MCF 10A (cell line): ENCODE measurements around the gene PRR9. TPM values are rescaled to one million over a fixed set of nuclear protein-coding genes. Genes with fewer than 3 reads are reported as not detected.

ENCODE experiments used
- BruUV-seq: library from RNA; stranded (reverse); fragments of 400-500 nt; replicated peaks from 2 replicates; lab custom pipeline; 2021; lab: Mats Ljungman, UMichigan
- CTCF ChIA-PET: fragments of 300-600 bp; sonication (Branson Sonifier 250); formaldehyde crosslinking; extraction: SDS; loops from one replicate; lab custom pipeline; 2021; ENCODE audit warnings: antibody characterized with exemption, inconsistent platforms; lab: Yijun Ruan, JAX
- POLR2A ChIA-PET: fragments of 300-600, 350-650 bp; sonication (Branson Sonifier 250); formaldehyde crosslinking; extraction: SDS; loops from one replicate; lab custom pipeline; 2020; ENCODE audit warnings: antibody characterized with exemption, inconsistent platforms; lab: Yijun Ruan, JAX
- DNase-seq: peaks from one replicate; pipeline ENCODE4 v3.0.0-alpha.2; 2018; ENCODE audit not compliant: unreplicated experiment
- H3K27ac Mint-ChIP-seq: one replicate; pipeline ENCODE4 v1.8.0; 2022; ENCODE audit warnings: mild to moderate bottlenecking, low read depth, mixed read lengths; ENCODE audit not compliant: unreplicated experiment
- H3K27me3 Mint-ChIP-seq: one replicate; pipeline ENCODE4 v1.8.0; 2022; ENCODE audit warnings: mixed read lengths; ENCODE audit not compliant: insufficient read depth, unreplicated experiment
- H3K36me3 Mint-ChIP-seq: one replicate; pipeline ENCODE4 v1.8.0; 2022; ENCODE audit warnings: mild to moderate bottlenecking, moderate library complexity, mixed read lengths; ENCODE audit not compliant: insufficient read depth, unreplicated experiment
- H3K4me1 Mint-ChIP-seq: one replicate; pipeline ENCODE4 v1.8.0; 2022; ENCODE audit warnings: mixed read lengths; ENCODE audit not compliant: insufficient read depth, unreplicated experiment
- H3K4me3 Mint-ChIP-seq: one replicate; pipeline ENCODE4 v1.8.0; 2022; ENCODE audit warnings: mild to moderate bottlenecking, moderate library complexity, mixed read lengths; ENCODE audit not compliant: unreplicated experiment
- H3K9me3 Mint-ChIP-seq: one replicate; pipeline ENCODE4 v1.8.0; 2022; ENCODE audit warnings: mixed read lengths; ENCODE audit not compliant: unreplicated experiment
- CTCF ChIP-seq: fragments of 200-600 bp; IDR thresholded peaks from one replicate; pipeline ENCODE4 v1.8.0; 2022; ENCODE audit warnings: antibody characterized with exemption, mild to moderate bottlenecking; ENCODE audit not compliant: unreplicated experiment
- intact Hi-C: fragments of 100-400 bp; cut with micrococcal nuclease; formaldehyde crosslinking; loops from 2 replicates; pipeline ENCODE4 v1.14.1; 2022
- total RNA-seq: library from RNA; stranded (reverse); gene quantifications from 2 replicates; pipeline ENCODE4 v1.2.3, GENCODE V29; 2022

Gene PRR9
- total RNA-seq, 1 experiment from 2014 or later, result not detected

GRCh38 chr1:153260585-153261280, 43.3 kb downstream of the PRR9 start:
- Mint-ChIP-seq H3K4me3 (peak overlapping the region; percentile 34), H3K27ac (no peak overlapping the region), H3K4me1 (peaks cover 5% of the 10 kb centered on the region), H3K27me3 (peaks cover 69% of the 10 kb centered on the region), H3K9me3 (no peaks in the 10 kb centered on the region), H3K36me3 (no peaks in the 10 kb centered on the region)
- intact Hi-C loops, result no loop called here
- no peak for DNase-seq
- no TSS peak for BruUV-seq
- TF ChIP-seq CTCF, result no peak
- ChIA-PET POLR2A (no interaction called here), CTCF (interaction anchor here (1.4 to 2.0 kb wide), 2 partner anchors 28 to 31 kb away, joined by 4 to 9 read pairs; no protein-coding TSS in a partner anchor)

GRCh38 chr1:153261281-153262069, 44.1 kb downstream of the PRR9 start:
- DNase-seq, result no peak
- ChIA-PET POLR2A (interaction anchor here (1.0 to 1.6 kb wide), 4 partner anchors 8 to 336 kb away, joined by 3 to 5 read pairs (median 4); partner anchors contain the start of gene PGLYRP3), CTCF (interaction anchor here (0.6 to 2.0 kb wide), 7 partner anchors 10 to 657 kb away, joined by 3 to 9 read pairs (median 4); partner anchors contain the start of gene S100A16)
- Mint-ChIP-seq H3K36me3 (no peaks in the 10 kb centered on the region), H3K27ac (no peak overlapping the region), H3K9me3 (no peaks in the 10 kb centered on the region), H3K4me1 (peaks cover 5% of the 10 kb centered on the region), H3K27me3 (peaks cover 76% of the 10 kb centered on the region), H3K4me3 (peak overlapping the region; percentile 64)
- intact Hi-C loops, result no loop called here
- no TSS peak for BruUV-seq
- no peak for TF ChIP-seq CTCF

GRCh38 chr1:153262070-153262366, 44.6 kb downstream of the PRR9 start:
- H3K27me3 Mint-ChIP-seq, result peaks cover 82% of the 10 kb centered on the region
- H3K9me3 Mint-ChIP-seq, result no peaks in the 10 kb centered on the region
- CTCF ChIA-PET, result interaction anchor here (0.6 to 2.0 kb wide), 8 partner anchors 10 to 657 kb away, joined by 3 to 9 read pairs (median 4); no protein-coding TSS in a partner anchor
- no peaks in the 10 kb centered on the region for H3K36me3 Mint-ChIP-seq
- H3K4me1 Mint-ChIP-seq, result peaks cover 5% of the 10 kb centered on the region
- intact Hi-C loops, result no loop called here
- H3K27ac Mint-ChIP-seq, result no peak overlapping the region
- BruUV-seq, result no TSS peak
- peak overlapping the region; percentile 64 for H3K4me3 Mint-ChIP-seq
- POLR2A ChIA-PET, result interaction anchor here (1.0 to 1.6 kb wide), 4 partner anchors 8 to 336 kb away, joined by 3 to 5 read pairs (median 4); partner anchors contain the start of gene PGLYRP3
- no peak for TF ChIP-seq CTCF
- no peak for DNase-seq
